WTC11 (cell line): Measurements from ENCODE around the gene RCHY1. TPM values are rescaled to one million over a fixed set of nuclear protein-coding genes. Genes with fewer than 3 reads are reported as not detected.

Experiments
- ATAC-seq: fragments of 200-7000 bp; cut with Tn5 transposase; 2 replicates; pipeline ENCODE4 v1.10.0; 2021; ENCODE audit warnings: mild to moderate bottlenecking, moderate library complexity
- CTCF ChIA-PET: fragments of 300-600 bp; sonication (Branson Sonifier 250); formaldehyde crosslinking; loops from one replicate; lab custom pipeline; 2021; ENCODE audit warnings: antibody characterized with exemption; lab: Charles Lee
- POLR2A ChIA-PET: fragments of 350-600 bp; sonication (Branson Sonifier 250); formaldehyde crosslinking; loops from one replicate; lab custom pipeline; 2021; ENCODE audit warnings: antibody characterized with exemption; lab: Charles Lee
- DNase-seq: peaks from one replicate; pipeline ENCODE4 v3.0.0; 2021; ENCODE audit warnings: low spot score
- H3K27ac Mint-ChIP-seq: 2 replicates; pipeline ENCODE4 v1.8.0; 2021; ENCODE audit warnings: mixed read lengths
- H3K27me3 Mint-ChIP-seq: 2 replicates; pipeline ENCODE4 v1.8.0; 2021; ENCODE audit warnings: low read depth, mild to moderate bottlenecking, moderate library complexity, mixed read lengths
- H3K36me3 Mint-ChIP-seq: 2 replicates; pipeline ENCODE4 v1.8.0; 2021; ENCODE audit warnings: mixed read lengths
- H3K4me1 Mint-ChIP-seq: 2 replicates; pipeline ENCODE4 v1.8.0; 2022; ENCODE audit warnings: mixed read lengths
- H3K4me3 Mint-ChIP-seq: 2 replicates; pipeline ENCODE4 v1.8.0; 2021; ENCODE audit warnings: mild to moderate bottlenecking, moderate library complexity, mixed read lengths
- H3K9me3 Mint-ChIP-seq: 2 replicates; pipeline ENCODE4 v1.8.0; 2021; ENCODE audit warnings: mixed read lengths
- CREM ChIP-seq: sonication (generic); formaldehyde crosslinking; IDR thresholded peaks from 2 replicates; pipeline ENCODE4 v1.8.1; 2022; ENCODE audit warnings: mild to moderate bottlenecking, missing genetic modification reagents, moderate library complexity
- EMX1 ChIP-seq: fragments of 250-450 bp; sonication (Bioruptor Pico); IDR thresholded peaks from 2 replicates; pipeline ENCODE4 v1.8.0; 2021; ENCODE audit warnings: mild to moderate bottlenecking
- ETV6 ChIP-seq: sonication (generic); formaldehyde crosslinking; IDR thresholded peaks from 2 replicates; pipeline ENCODE4 v1.8.1; 2022; ENCODE audit warnings: mild to moderate bottlenecking, missing genetic modification reagents
- FOXJ3 ChIP-seq: sonication (generic); formaldehyde crosslinking; IDR thresholded peaks from 2 replicates; pipeline ENCODE4 v1.9.0; 2021; ENCODE audit warnings: missing genetic modification reagents, mild to moderate bottlenecking, borderline replicate concordance
- FOXK1 ChIP-seq: sonication (generic); formaldehyde crosslinking; IDR thresholded peaks from 2 replicates; pipeline ENCODE4 v1.8.0; 2022; ENCODE audit warnings: mild to moderate bottlenecking, moderate library complexity, missing genetic modification reagents
- GRHL2 ChIP-seq: fragments of 250-450 bp; sonication (Bioruptor Pico); IDR thresholded peaks from 2 replicates; pipeline ENCODE4 v1.8.0; 2022; ENCODE audit warnings: mild to moderate bottlenecking, moderate library complexity; ENCODE audit not compliant: insufficient replicate concordance, severe bottlenecking
- JAZF1 ChIP-seq: fragments of 250-450 bp; sonication (Bioruptor Pico); IDR thresholded peaks from 2 replicates; pipeline ENCODE4 v1.9.0; 2021; ENCODE audit warnings: moderate library complexity, mild to moderate bottlenecking, inconsistent platforms
- MXD4 ChIP-seq: fragments of 250-450 bp; sonication (Bioruptor Pico); IDR thresholded peaks from 2 replicates; pipeline ENCODE4 v1.8.0; 2021; ENCODE audit warnings: mild to moderate bottlenecking, moderate library complexity, borderline replicate concordance
- NFATC4 ChIP-seq: fragments of 250-450 bp; sonication (Bioruptor Pico); IDR thresholded peaks from 2 replicates; pipeline ENCODE4 v1.9.0; 2021; ENCODE audit warnings: mild to moderate bottlenecking
- NFYB ChIP-seq: sonication (generic); formaldehyde crosslinking; conservative IDR thresholded peaks from 2 replicates; pipeline ENCODE4 v1.8.0; 2022; ENCODE audit warnings: low read depth, missing genetic modification reagents
- OVOL2 ChIP-seq: fragments of 250-450 bp; sonication (Bioruptor Pico); IDR thresholded peaks from 2 replicates; pipeline ENCODE4 v1.9.0; 2021; ENCODE audit warnings: mild to moderate bottlenecking, borderline replicate concordance
- RELA ChIP-seq: sonication (generic); formaldehyde crosslinking; IDR thresholded peaks from 2 replicates; pipeline ENCODE4 v1.8.1; 2022; ENCODE audit warnings: missing genetic modification reagents, mild to moderate bottlenecking, borderline replicate concordance
- SMAD4 ChIP-seq: sonication (generic); formaldehyde crosslinking; IDR thresholded peaks from 2 replicates; pipeline ENCODE4 v1.8.0; 2022; ENCODE audit warnings: mild to moderate bottlenecking, missing genetic modification reagents
- SOX15 ChIP-seq: fragments of 250-450 bp; sonication (Bioruptor Pico); IDR thresholded peaks from 2 replicates; pipeline ENCODE4 v1.9.0; 2021; ENCODE audit warnings: mild to moderate bottlenecking
- ZNF121 ChIP-seq: sonication (generic); formaldehyde crosslinking; IDR thresholded peaks from 2 replicates; pipeline ENCODE4 v1.8.0; 2023; ENCODE audit warnings: missing genetic modification reagents
- ZNF671 ChIP-seq: fragments of 250-450 bp; sonication (Bioruptor Pico); IDR thresholded peaks from 2 replicates; pipeline ENCODE4 v1.8.0; 2021; ENCODE audit warnings: mild to moderate bottlenecking
- total RNA-seq: library from RNA; stranded (reverse); gene quantifications from 3 replicates; pipeline ENCODE4 v1.2.3, GENCODE V29; 2021
- TF ChIP-seq, protein P1 (sequence below): sonication (generic); formaldehyde crosslinking; IDR thresholded peaks from 2 replicates; pipeline ENCODE4 v1.8.1; 2023; ENCODE audit warnings: mild to moderate bottlenecking, missing genetic modification reagents
- TF ChIP-seq, protein P2 (sequence below): sonication (generic); formaldehyde crosslinking; IDR thresholded peaks from 2 replicates; pipeline ENCODE4 v1.8.0; 2022; ENCODE audit warnings: mild to moderate bottlenecking, missing genetic modification reagents
- TF ChIP-seq, protein P3 (sequence below): sonication (generic); formaldehyde crosslinking; IDR thresholded peaks from 2 replicates; pipeline ENCODE4 v1.8.1; 2022; ENCODE audit warnings: mild to moderate bottlenecking, missing genetic modification reagents, moderate library complexity, borderline replicate concordance
- TF ChIP-seq, protein P4 (sequence below): fragments of 250-450 bp; sonication (Bioruptor Pico); IDR thresholded peaks from 2 replicates; pipeline ENCODE4 v1.9.0; 2021; ENCODE audit warnings: mild to moderate bottlenecking
- TF ChIP-seq, protein P5 (sequence below): fragments of 250-450 bp; sonication (Bioruptor Pico); IDR thresholded peaks from 2 replicates; pipeline ENCODE4 v1.9.0; 2021; ENCODE audit warnings: mild to moderate bottlenecking
- TF ChIP-seq, protein P6 (sequence below): sonication (generic); formaldehyde crosslinking; IDR thresholded peaks from 2 replicates; pipeline ENCODE4 v1.8.1; 2023; ENCODE audit warnings: mild to moderate bottlenecking, missing genetic modification reagents, moderate library complexity
- TF ChIP-seq, protein P7 (sequence below): sonication (generic); formaldehyde crosslinking; IDR thresholded peaks from 2 replicates; pipeline ENCODE4 v1.8.1; 2023; ENCODE audit warnings: mild to moderate bottlenecking, missing genetic modification reagents, borderline replicate concordance

RCHY1 gene
- total RNA-seq, 1 experiment from 2014 or later = 37.8 TPM

DNA sequence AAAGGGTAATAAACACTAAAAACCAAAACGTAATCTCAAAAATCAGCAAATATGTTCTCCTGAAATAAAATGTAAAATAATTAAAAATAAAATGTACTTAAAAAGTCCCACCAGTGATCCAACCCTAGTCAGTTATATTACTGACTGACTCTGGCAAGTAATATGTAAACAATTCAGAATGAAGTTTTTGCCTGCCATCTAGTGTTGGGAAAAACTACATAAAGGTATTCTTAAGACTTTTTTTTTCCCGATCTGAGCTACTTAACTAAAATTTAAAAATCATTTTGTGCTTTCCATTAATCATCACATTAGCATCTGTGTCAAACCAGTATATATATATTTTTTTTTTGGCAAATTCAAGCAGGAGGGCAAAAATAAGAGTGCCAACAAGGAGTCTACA, 24.0 kb downstream of the RCHY1 start:
- ChIA-PET POLR2A (interaction anchor here (1.0 kb wide), 1 partner anchor 25 kb away, joined by 3 read pairs; no protein-coding TSS in a partner anchor), CTCF (interaction anchor here (0.6 to 1.1 kb wide), 5 partner anchors 54 to 815 kb away, joined by 3 to 11 read pairs (median 3); no protein-coding TSS in a partner anchor)

DNA sequence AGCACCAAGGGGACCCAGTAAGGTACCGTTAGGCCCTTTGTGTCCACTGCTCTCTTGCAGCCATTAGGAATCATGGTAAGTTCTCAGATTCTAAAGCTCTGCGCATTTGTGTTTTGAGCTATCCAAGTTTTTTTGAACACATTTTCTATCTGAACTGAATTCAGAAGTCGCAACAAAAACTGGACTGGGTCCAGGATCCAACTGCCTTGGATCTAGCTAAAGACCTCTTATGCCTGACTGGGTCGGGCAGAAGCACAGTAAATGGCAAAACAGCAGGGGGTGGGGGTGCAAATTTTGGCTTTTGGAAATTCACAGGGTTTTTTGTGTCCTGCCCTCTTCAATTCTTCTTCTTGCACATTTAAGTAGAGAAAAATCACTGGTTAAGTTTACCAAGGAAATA, 30.0 kb downstream of the RCHY1 start:
- POLR2A ChIA-PET = no interaction called here

More for the DNA sequence above, 24.0 kb downstream of the RCHY1 start:
- peaks cover 13% of the 10 kb centered on the region for H3K36me3 Mint-ChIP-seq
- no peak for DNase-seq
- no peaks in the 10 kb centered on the region for H3K27me3 Mint-ChIP-seq
- no peak overlapping the region for H3K4me3 Mint-ChIP-seq
- no peaks in the 10 kb centered on the region for H3K9me3 Mint-ChIP-seq
- TF ChIP-seq SOX15 (no peak), SMAD4 (CRISPR knock-in tag) (no peak), CREM (CRISPR knock-in tag) (no peak), MXD4 (CRISPR knock-in tag) (no peak), ZNF121 (CRISPR knock-in tag) (no peak), GRHL2 (no peak), RELA (CRISPR knock-in tag) (no peak), FOXK1 (no peak), FOXJ3 (CRISPR knock-in tag) (no peak), JAZF1 (no peak)
- TF ChIP-seq, protein P1, sequence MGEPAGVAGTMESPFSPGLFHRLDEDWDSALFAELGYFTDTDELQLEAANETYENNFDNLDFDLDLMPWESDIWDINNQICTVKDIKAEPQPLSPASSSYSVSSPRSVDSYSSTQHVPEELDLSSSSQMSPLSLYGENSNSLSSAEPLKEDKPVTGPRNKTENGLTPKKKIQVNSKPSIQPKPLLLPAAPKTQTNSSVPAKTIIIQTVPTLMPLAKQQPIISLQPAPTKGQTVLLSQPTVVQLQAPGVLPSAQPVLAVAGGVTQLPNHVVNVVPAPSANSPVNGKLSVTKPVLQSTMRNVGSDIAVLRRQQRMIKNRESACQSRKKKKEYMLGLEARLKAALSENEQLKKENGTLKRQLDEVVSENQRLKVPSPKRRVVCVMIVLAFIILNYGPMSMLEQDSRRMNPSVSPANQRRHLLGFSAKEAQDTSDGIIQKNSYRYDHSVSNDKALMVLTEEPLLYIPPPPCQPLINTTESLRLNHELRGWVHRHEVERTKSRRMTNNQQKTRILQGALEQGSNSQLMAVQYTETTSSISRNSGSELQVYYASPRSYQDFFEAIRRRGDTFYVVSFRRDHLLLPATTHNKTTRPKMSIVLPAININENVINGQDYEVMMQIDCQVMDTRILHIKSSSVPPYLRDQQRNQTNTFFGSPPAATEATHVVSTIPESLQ (CRISPR knock-in tag) = no peak
- TF ChIP-seq, protein P2, sequence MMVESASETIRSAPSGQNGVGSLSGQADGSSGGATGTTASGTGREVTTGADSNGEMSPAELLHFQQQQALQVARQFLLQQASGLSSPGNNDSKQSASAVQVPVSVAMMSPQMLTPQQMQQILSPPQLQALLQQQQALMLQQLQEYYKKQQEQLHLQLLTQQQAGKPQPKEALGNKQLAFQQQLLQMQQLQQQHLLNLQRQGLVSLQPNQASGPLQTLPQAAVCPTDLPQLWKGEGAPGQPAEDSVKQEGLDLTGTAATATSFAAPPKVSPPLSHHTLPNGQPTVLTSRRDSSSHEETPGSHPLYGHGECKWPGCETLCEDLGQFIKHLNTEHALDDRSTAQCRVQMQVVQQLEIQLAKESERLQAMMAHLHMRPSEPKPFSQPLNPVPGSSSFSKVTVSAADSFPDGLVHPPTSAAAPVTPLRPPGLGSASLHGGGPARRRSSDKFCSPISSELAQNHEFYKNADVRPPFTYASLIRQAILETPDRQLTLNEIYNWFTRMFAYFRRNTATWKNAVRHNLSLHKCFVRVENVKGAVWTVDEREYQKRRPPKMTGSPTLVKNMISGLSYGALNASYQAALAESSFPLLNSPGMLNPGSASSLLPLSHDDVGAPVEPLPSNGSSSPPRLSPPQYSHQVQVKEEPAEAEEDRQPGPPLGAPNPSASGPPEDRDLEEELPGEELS (CRISPR knock-in tag) = no peak
- TF ChIP-seq, protein P3, sequence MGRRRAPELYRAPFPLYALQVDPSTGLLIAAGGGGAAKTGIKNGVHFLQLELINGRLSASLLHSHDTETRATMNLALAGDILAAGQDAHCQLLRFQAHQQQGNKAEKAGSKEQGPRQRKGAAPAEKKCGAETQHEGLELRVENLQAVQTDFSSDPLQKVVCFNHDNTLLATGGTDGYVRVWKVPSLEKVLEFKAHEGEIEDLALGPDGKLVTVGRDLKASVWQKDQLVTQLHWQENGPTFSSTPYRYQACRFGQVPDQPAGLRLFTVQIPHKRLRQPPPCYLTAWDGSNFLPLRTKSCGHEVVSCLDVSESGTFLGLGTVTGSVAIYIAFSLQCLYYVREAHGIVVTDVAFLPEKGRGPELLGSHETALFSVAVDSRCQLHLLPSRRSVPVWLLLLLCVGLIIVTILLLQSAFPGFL (CRISPR knock-in tag) = no peak
- TF ChIP-seq, protein P4, sequence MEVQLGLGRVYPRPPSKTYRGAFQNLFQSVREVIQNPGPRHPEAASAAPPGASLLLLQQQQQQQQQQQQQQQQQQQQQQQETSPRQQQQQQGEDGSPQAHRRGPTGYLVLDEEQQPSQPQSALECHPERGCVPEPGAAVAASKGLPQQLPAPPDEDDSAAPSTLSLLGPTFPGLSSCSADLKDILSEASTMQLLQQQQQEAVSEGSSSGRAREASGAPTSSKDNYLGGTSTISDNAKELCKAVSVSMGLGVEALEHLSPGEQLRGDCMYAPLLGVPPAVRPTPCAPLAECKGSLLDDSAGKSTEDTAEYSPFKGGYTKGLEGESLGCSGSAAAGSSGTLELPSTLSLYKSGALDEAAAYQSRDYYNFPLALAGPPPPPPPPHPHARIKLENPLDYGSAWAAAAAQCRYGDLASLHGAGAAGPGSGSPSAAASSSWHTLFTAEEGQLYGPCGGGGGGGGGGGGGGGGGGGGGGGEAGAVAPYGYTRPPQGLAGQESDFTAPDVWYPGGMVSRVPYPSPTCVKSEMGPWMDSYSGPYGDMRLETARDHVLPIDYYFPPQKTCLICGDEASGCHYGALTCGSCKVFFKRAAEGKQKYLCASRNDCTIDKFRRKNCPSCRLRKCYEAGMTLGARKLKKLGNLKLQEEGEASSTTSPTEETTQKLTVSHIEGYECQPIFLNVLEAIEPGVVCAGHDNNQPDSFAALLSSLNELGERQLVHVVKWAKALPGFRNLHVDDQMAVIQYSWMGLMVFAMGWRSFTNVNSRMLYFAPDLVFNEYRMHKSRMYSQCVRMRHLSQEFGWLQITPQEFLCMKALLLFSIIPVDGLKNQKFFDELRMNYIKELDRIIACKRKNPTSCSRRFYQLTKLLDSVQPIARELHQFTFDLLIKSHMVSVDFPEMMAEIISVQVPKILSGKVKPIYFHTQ (CRISPR knock-in tag) = no peak
- TF ChIP-seq, protein P5, sequence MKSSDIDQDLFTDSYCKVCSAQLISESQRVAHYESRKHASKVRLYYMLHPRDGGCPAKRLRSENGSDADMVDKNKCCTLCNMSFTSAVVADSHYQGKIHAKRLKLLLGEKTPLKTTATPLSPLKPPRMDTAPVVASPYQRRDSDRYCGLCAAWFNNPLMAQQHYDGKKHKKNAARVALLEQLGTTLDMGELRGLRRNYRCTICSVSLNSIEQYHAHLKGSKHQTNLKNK = no peak
- TF ChIP-seq, all 79 proteins: peak for 0
- ATAC-seq = no peak
- Mint-ChIP-seq H3K4me1 (peaks cover 7% of the 10 kb centered on the region), H3K27ac (no peak overlapping the region)

More for the DNA sequence above, 30.0 kb downstream of the RCHY1 start:
- peaks cover 9% of the 10 kb centered on the region for H3K4me1 Mint-ChIP-seq
- H3K27ac Mint-ChIP-seq = no peak overlapping the region
- no peak overlapping the region for H3K4me3 Mint-ChIP-seq
- H3K9me3 Mint-ChIP-seq = no peaks in the 10 kb centered on the region
- H3K36me3 Mint-ChIP-seq = peaks cover 29% of the 10 kb centered on the region
- no peak for TF ChIP-seq NFATC4 (CRISPR knock-in tag)
- TF ChIP-seq NFYB (CRISPR knock-in tag) = no peak
- no peak for TF ChIP-seq ETV6 (CRISPR knock-in tag)
- TF ChIP-seq, protein P6, sequence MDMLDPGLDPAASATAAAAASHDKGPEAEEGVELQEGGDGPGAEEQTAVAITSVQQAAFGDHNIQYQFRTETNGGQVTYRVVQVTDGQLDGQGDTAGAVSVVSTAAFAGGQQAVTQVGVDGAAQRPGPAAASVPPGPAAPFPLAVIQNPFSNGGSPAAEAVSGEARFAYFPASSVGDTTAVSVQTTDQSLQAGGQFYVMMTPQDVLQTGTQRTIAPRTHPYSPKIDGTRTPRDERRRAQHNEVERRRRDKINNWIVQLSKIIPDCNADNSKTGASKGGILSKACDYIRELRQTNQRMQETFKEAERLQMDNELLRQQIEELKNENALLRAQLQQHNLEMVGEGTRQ = no peak
- TF ChIP-seq GRHL2 = no peak
- TF ChIP-seq OVOL2 (CRISPR knock-in tag) = no peak
- TF ChIP-seq, protein P7, sequence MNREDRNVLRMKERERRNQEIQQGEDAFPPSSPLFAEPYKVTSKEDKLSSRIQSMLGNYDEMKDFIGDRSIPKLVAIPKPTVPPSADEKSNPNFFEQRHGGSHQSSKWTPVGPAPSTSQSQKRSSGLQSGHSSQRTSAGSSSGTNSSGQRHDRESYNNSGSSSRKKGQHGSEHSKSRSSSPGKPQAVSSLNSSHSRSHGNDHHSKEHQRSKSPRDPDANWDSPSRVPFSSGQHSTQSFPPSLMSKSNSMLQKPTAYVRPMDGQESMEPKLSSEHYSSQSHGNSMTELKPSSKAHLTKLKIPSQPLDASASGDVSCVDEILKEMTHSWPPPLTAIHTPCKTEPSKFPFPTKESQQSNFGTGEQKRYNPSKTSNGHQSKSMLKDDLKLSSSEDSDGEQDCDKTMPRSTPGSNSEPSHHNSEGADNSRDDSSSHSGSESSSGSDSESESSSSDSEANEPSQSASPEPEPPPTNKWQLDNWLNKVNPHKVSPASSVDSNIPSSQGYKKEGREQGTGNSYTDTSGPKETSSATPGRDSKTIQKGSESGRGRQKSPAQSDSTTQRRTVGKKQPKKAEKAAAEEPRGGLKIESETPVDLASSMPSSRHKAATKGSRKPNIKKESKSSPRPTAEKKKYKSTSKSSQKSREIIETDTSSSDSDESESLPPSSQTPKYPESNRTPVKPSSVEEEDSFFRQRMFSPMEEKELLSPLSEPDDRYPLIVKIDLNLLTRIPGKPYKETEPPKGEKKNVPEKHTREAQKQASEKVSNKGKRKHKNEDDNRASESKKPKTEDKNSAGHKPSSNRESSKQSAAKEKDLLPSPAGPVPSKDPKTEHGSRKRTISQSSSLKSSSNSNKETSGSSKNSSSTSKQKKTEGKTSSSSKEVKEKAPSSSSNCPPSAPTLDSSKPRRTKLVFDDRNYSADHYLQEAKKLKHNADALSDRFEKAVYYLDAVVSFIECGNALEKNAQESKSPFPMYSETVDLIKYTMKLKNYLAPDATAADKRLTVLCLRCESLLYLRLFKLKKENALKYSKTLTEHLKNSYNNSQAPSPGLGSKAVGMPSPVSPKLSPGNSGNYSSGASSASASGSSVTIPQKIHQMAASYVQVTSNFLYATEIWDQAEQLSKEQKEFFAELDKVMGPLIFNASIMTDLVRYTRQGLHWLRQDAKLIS (CRISPR knock-in tag) = no peak
- no peak for TF ChIP-seq EMX1 (CRISPR knock-in tag)
- TF ChIP-seq ZNF671 = no peak
- TF ChIP-seq, all 79 proteins: peak for 0
- DNase-seq (no peak), ATAC-seq (no peak)
- H3K27me3 Mint-ChIP-seq = no peaks in the 10 kb centered on the region
- CTCF ChIA-PET = interaction anchor here (1.2 kb wide), 1 partner anchor 364 kb away, joined by 4 read pairs; no protein-coding TSS in a partner anchor
